NCI-H526 (cell line): ENCODE measurements around the gene CLEC18C.
"Not testable (repeated sequence)": the region's sequence is repeated elsewhere in the genome, so short reads cannot be mapped to it uniquely, and the experiment has no call there.

Source experiments
- DNase-seq, 2 experiments: peaks; one replicate each; lab custom pipeline; 2025; lab: John Stamatoyannopoulos, UW

Gene CLEC18C

DNA sequence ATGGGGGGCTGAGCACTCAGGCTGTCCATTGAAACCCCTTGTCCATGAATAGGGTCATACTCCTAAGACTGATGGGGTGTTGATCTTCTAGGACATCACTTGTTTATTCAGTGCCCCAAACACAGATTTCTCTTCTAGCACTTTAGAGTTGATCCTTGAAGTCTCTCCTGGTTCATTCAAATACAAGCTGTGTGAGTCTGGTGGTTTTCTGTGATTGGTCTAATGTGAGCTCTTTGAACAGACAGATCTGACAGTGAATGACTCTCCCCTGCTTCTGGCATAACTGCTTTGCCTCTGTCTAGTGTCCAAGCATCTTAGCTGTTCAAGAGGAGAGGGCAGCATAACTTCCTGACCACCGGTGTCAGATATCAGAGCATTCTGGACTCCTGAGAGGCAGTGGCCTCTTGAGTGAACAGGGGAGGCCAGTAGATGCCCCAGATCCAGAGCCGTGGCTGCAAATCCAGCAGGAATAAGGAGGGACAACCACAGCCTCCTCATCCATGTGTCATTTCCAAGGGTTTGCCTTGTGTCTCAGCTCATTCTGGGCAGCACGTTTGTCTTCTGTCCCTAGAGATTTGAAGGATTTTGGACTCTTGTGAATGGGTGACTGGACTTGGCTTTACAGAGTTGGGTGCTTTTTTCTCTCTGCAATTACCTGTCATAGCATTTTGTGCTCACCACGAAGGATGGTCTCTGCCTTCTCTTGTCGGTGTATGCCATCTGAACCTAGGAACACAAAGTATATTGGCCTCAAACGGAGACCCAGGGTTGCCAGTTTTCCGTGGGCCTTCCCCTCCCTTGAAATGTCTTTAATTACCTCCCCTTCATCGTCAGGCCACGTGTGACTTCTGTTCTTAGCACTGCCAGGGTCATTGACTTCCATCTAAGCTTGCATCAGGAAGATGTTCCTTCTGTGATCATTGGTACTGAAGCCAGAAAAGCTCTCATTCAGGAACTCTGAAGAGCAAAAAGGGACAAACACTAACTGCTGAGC lies 13.9 kb upstream of the CLEC18C start:
- DNase-seq = no peak

DNA sequence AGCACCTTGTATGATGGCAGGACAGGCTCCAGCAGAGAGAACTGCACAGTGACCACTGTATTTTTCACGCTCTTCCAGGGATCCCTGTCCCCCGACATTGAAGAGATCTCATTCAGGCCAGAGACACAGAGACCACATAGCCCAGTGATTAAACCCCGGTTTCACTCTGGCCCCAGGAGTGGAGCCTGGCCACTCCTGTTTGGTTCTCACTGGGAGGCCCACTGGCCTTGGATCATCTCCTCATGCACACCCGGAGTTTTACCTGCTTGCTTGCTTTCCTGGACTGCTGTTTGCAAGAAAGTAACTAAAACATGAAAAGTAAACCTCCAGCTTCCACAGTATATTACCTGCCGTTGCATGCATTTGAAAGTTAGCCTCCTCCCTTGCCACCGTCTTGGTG lies 13.2 kb upstream of the CLEC18C start:
- no peak for DNase-seq

DNA sequence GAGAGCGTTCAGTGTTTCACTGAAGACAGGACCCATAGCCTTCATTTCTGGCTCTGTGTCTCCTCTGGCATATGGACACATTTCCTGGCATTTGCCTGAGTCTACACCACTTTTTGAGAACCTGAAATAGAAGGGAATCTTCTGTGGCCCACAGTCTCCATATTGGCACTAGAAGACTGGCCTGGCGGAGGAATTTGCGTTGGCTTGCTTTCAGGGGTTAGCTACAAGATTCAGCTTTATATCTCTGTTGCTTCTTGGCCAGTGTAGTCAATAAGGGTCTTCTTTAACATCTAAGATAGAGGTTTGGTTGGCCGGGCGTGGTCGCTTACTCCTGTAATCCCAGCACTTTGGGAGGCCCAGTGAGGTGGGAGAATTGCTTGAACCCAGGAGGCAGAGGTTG lies 12.8 kb upstream of the CLEC18C start:
- DNase-seq = no peak

DNA sequence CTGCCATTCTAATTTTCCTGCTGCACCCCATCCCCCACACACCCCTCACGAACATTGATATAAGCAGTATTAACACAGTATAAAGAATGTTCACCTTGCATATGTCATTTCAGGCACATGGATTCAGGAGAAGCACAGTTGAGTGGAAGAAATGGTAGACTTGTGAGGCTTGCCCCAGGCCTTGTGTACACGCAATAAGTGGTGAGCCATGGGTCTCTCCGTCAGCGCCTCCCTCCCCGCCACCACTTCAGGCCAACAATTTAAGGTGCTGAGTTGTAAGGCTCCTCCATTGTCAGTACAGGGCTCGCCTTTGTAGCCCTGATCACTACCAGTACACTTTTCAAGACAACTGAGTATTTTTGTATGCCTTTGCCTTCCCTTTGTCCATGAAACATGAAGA lies 12.2 kb upstream of the CLEC18C start:
- DNase-seq = no peak

DNA sequence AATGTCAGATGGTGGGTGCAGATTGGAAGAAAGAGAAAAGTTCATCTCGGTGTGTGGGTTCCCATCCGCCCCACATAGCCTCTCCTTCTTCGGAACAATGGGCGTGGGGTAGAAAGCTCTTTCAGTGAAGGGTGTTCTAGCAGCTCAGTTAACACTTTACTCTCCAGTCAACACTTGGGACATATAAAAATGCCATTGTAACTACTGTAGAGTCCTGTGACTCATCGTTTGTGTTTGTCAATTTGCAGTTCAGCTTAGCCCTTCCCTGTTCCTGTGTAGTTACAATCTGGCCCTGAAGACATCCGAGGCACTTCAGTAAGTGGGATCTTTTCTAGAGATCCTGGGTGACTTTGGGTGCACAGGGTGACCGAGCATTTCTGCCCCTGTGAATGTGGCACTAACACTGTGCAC lies 11.5 kb upstream of the CLEC18C start:
- no peak for DNase-seq

DNA sequence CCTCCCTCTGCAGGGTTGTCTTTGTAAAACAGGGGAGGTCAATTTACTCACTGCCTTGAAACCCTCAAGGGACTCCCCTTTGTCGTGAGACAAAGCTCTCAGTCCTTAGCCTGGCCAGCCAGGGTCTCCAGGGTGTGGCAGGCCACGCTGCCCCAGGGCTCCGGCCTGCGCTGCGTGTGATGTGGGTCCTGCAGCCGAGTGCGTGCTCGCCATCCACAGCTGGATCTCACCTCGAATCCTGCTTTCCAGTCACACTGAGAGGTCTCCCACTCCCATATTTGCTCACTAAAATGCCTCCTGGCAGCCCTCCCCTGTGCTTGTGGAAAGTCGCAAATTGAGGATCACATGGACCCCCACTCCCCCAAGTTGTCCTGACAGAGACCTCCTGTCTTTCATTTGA lies 10.0 kb upstream of the CLEC18C start:
- no peak for DNase-seq

DNA sequence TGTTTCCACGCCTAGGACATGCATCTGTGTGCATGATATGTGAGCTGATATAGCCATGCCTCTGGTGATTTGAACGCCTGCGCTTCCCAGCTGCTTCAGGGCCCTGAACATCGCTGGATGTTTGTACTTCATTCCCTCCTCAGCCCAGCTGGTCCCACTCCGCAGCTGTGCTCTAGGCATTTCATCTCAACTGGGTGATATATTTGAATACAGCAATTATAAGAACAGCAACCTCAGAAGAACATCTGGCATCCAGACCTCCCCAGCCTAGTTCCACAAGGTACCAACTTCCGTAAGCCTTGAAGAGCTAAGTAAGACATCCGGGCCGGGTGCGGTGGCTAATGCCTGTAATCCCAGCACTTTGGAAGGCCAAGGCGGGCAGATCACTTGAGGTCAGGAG lies 6.9 kb upstream of the CLEC18C start:
- DNase-seq = not testable (repeated sequence)

DNA sequence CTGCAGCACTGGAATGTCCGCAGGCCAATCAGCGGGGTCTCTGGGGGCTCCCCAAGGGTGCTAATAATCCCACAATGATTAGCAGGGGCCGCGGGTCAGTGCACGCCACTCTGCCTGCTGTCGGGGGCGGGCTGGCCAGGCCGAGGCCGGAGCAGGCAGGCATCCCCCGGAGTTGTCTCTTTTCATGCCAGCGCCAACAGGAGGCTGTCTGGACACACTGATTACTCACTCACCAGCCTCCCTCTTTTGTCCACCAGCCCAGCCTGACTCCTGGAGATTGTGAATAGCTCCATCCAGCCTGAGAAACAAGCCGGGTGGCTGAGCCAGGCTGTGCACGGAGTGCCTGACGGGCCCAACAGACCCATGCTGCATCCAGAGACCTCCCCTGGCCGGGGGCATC lies 329 bp downstream of the CLEC18C start:
- DNase-seq = not testable (repeated sequence)

DNA sequence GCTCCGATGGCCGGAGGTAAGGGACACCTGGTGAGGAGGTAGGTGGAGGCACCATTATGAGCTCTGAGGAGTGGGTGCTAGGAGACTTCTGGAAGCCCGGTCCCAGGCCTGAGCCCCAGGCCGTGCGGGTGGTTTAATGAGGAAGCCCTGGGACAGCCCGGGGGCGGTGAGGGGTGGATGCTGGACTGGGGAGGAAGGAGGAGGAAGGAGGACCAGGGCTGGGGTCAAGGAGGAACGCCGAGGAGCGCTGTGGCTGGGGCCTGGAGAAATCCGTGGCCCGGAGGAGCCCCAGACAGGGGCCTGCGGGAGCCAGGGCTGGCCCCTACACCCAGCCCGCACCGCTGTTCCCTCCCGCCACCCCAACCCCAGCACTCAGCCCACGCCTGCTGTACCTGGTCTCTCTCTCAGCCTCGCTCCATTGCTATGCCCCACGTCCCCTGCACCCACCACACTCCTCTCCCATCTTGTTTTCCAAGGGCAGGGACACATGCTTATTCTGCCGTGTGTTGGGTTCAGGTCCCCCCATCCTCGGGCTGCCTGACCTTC lies 873 bp downstream of the CLEC18C start:
- not testable (repeated sequence) for DNase-seq

DNA sequence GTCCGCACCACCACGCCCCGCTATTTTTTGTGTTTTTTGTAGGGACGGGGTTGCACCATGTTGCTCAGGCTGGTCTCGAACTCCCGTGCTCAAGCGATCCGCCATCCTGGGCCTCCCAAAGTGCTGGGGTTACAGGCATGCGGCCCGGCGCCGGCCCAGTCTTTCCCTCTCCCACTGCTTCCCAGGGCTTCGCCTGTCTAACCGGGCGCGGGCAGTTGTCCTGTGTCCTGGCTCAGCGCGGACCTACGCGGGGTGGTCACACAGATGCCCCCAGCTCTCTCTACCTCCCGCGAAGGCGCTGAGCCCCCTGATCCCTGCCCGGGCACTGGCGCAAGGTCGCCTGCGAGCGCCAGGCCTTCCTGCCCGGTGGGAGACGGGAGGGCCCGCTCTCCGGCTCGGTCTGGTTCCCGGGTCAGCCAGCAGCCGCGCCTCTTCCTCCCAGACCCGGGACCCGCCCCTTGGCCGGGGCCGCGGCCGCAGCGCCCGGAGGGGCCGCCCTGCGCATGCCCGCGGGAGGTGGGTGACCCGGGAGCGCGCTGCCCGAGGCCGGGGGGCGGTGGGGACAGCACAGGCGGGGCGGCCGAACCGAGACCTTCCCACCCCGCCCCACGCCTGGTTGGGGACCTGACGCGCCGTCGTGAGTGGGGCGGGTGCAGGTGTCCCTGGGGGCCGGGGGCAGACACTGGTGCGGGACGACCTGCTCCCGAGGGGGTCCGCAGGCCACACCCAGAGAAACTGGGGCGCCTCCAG lies 14.4 kb downstream of the CLEC18C start:
- DNase-seq = not testable (repeated sequence)

DNA sequence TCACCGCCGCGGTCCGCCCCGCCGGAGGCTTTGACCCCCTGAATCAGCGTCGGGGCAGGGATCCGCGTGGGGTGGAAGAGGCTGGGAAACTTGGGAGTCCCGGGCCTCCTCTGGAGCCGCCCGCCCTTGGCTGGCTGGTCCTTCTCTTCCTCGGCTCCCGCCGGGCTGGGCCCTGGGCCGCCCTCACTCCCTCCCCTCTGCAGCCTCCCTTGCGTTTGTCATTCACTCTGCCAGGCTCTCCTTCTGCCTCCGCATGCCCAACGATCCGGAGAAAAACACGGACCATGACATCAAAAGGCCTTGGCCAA lies 15.0 kb downstream of the CLEC18C start:
- not testable (repeated sequence) for DNase-seq

DNA sequence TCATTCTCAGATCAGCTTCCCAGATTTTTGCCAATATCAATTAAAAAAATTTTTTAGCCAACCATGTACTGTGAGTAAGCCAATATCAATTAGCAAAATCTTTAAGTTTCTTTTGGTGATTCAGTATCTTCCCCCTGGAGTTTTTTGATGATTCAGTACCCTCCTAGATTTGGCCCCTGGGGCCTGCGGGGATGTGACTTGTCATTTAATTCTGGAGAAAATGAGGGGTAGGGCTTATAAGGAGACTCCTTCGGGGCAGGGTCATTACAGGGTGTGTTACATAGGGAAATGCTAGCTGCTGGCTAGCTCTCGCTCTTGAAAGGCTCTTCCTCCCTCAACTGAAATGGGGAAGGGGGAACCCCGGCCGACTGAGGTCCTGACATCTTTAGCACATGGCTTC lies 17.0 kb downstream of the CLEC18C start:
- not testable (repeated sequence) for DNase-seq

DNA sequence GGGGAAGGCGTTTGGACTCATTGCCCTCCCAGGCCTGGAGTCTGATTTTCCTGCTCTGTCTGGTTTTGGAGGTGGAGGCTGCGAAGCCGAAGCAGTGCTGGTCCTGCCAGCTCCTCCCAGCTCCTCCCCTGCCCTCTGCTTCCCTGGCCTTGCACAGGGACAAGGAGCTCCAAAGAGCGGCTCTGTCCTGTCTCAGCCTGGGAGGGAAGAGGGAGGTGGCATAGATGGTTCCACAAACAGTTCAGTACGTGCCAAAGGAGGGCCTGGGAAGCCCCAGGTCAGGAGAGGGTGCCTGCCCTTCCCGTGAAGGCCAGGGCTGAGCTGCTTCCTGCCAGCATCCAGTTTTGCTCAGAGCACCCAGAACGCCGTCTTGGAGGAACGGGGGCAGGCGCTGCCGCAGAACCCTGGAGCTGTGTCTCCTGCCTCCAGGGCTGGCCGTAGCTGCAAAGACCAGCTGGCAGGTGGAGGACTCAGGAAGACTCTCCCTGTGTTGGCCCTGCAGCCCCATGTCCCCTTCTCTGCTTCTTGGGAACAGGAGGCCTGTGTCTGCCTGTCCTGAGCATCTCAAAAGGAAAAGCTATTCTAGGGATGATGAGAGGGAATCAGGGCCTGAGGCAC lies 23.2 kb downstream of the CLEC18C start:
- DNase-seq = not testable (repeated sequence)

DNA sequence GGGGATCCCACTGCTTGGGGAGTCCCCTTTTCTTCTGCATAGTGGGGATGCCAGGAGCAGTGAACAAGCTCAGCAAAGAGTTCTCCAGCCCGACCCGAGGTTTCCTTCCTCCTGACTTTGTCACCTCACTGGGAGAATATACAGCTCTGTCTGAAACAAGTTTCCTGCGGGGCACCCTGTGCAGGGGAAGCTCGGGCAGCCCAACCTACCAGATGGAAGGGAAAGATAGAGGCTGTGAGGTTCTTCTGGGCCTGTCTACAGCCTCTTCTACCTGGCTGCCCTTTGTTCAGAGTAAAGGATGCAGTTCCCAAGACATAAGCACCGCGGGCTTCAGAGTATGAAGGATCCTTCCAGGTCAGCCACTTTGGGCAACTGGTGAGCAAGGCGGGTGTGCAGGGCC lies 24.0 kb downstream of the CLEC18C start:
- not testable (repeated sequence) for DNase-seq

DNA sequence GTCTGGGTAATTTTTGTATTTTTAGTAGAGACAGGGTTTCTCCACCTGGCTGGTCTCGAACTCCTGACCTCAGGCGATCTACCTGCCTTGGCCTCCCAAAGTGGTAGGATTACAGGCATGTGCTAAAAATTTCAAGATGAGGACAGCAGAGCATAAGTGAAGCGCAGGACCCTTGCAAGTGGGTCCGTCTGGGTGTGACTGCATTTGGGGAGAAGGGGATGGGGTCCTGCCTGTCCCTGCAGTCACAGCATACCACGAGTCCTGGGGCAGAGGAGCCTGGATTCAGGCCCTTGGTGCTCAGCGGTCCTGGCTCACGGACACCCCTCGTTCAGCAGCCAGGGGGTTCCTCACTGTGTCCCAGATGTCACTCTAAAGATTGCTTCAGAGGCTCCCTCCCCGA lies 24.6 kb downstream of the CLEC18C start:
- not testable (repeated sequence) for DNase-seq

DNA sequence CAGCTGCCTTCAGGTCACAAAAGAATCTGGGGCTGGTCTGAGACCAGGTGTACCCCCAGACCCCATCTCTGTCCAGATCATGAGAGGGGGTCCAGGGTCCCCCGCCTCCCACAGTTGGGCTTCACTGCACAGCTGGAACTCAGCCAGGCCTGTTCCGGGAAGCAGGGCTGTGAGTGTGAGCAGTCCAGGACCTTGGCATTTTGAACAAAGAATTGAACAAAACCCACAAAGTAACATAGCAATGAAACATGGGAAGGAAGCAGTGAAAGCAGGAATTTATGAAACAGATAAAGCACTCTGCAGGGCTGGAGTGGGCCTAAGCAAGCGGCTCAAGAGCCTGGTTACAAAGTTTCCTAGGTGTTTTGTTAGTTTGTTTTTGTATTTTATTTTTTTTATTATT lies 25.1 kb downstream of the CLEC18C start:
- DNase-seq = not testable (repeated sequence)

DNA sequence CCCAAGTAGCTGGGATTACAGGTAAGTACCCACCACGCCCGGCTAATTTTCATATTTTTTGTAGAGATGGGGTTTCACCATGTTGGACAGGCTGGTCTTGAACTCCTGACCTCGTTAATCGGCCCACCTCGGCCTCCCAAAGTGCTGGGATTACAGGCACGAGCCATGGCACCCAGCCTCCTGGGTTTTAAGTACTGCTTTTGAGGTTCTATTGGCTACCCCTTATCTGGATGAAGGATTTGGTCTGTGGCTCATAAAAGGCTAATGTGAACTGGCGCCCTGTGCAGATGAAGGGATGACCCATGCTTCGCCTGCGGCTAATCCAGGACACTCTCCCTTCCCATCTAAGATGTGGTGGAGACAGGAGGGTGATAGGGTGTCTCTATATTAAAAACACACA lies 25.6 kb downstream of the CLEC18C start:
- not testable (repeated sequence) for DNase-seq

DNA sequence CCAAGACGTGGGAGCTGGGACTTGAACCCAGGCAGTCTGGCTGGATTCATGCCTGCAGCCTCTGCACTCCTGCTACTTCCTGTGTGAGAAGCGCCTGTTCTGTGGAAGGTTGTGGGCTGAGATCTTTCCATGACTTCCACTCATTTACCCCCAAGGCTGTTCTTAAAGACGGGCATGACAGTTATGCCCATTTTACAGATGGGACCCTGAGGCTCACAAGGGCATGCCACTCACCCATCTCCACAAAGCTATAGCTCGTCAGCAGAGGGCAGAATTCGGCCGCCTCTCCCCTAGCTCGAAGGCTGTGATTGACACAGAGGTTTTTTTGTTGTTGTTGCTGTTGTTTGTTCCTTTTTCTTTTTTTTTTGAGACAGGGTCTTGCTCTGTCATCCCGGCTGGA lies 26.5 kb downstream of the CLEC18C start:
- DNase-seq = not testable (repeated sequence)

DNA sequence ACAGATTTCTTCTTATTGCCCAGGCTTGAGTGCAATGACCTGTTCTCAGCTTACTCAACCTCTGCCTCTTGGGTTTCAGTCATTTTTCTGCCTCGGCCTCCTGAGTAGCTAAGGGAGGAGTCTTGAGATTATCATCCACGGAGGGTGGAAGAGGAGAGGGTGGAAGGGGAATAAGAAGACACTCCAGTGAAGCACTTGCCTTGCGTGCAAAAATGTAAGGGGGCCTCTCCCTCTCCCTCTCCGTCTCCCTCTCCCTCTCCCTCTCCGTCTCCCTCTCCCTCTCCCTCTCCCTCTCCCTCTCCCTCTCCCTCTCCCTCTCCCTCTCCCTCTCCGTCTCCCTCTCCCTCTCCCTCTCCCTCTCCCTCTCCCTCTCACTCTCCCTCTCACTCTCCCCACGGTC lies 29.9 kb downstream of the CLEC18C start:
- DNase-seq = not testable (repeated sequence)

DNA sequence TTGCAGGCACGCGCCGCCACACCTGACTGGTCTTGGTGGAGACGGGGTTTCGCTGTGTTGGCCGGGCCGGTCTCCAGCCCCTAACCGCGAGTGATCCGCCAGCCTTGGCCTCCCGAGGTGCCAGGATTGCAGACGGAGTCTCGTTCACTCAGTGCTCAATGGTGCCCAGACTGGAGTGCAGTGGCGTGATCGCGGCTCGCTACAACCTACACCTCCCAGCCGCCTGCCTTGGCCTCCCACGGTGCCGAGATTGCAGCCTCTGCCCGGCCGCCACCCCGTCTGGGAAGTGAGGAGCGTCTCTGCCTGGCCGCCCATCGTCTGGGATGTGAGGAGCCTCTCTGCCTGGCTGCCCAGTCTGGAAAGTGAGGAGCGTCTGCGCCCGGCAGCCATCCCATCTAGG lies 30.4 kb downstream of the CLEC18C start:
- DNase-seq = not testable (repeated sequence)

DNA sequence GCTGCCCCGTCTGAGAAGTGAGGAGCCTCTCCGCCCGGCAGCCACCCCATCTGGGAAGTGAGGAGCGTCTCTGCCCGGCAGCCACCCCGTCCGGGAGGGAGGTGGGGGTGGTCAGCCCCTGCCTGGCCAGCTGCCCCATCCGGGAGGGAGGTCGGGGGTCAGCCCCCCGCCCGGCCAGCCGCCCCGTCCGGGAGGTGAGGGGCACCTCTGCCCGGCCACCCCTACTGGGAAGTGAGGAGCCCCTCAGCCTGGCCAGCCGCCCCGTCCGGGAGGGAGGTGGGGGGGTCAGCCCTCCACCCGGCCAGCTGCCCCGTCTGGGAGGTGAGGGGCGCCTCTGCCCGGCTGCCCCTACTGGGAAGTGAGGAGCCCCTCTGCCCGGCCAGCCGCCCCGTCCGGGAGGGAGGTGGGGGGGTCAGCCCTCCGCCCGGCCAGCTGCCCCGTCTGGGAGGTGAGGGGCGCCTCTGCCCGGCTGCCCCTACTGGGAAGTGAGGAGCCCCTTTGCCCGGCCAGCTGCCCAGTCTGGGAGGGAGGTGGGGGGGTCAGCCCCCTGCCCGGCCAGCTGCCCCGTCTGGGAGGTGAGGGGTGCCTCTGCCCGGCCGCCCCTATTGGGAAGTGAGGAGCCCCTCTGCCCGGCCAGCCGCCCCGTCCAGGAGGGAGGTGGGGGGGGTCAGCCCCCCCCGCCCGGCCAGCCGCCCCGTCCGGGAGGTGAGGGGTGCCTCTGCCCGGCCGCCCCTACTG lies 31.2 kb downstream of the CLEC18C start:
- not testable (repeated sequence) for DNase-seq

DNA sequence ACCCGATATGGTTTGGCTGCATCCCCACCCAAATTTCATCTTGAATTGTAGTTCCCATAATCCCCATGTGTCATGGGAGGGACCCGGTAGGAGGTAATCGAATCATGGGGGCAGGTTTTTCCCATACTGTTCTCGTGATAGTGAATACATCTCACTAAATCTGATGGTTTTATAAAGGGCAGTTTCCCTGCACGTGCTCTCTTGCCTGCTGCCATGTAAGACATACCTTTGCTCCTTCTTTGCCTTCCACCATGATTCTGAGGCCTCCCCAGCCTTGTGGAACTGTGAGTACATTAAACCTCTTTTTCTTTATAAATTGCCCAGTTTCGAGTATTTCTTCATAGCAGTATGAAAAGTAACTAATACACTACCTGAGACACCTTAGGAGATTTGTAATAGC lies 32.8 kb downstream of the CLEC18C start:
- DNase-seq = not testable (repeated sequence)
